PC-9 (cell line): ENCODE measurements around the gene DOCK6. TPM values are rescaled to one million over a fixed set of nuclear protein-coding genes. Genes with fewer than 3 reads are reported as not detected.
A peak's percentile ranks its signal among the peaks of the same experiment; 100 is the strongest.

Experiments used
- BruUV-seq: library from RNA; stranded (reverse); fragments of 400-500 nt; replicated peaks from 2 replicates; lab custom pipeline; 2021; lab: Mats Ljungman, UMichigan
- CTCF ChIA-PET: fragments of 300-600 bp; sonication (Branson Sonifier 250); formaldehyde crosslinking; loops from one replicate; lab custom pipeline; 2022; ENCODE audit warnings: antibody characterized with exemption; lab: Charles Lee
- POLR2A ChIA-PET: fragments of 300-600 bp; sonication (Branson Sonifier 250); formaldehyde crosslinking; loops from one replicate; lab custom pipeline; 2022; ENCODE audit warnings: antibody characterized with exemption; ENCODE audit not compliant: unreplicated experiment; lab: Charles Lee
- DNase-seq, 2 experiments: peaks; one replicate each; pipeline versions ENCODE4 v3.0.0 to v3.0.0-alpha.2; 2015 to 2022; ENCODE audit warnings: mixed read lengths in 1 of 2
- H2AFZ ChIP-seq: fragments of 200-600 bp; sonication (generic); 2 replicates; pipeline ENCODE4 v1.8.1; 2017; ENCODE audit warnings: antibody characterized with exemption
- H3F3A ChIP-seq: fragments of 200-600 bp; sonication (generic); 2 replicates; pipeline ENCODE4 v1.8.1; 2017; ENCODE audit warnings: antibody characterized with exemption, mild to moderate bottlenecking, low read depth; ENCODE audit not compliant: insufficient read depth
- H3K27ac ChIP-seq: fragments of 200-600 bp; sonication (generic); 2 replicates; pipeline ENCODE4 v1.6.1; 2016; ENCODE audit warnings: mixed run types
- H3K27me3 ChIP-seq: fragments of 200-600 bp; sonication (generic); 2 replicates; pipeline ENCODE4 v1.6.1; 2016; ENCODE audit warnings: low read depth, mixed run types; ENCODE audit not compliant: insufficient read depth
- H3K36me3 ChIP-seq: fragments of 200-600 bp; sonication (generic); 2 replicates; pipeline ENCODE4 v1.6.1; 2016; ENCODE audit warnings: low read depth, mixed run types
- H3K4me1 ChIP-seq: fragments of 200-600 bp; sonication (generic); replicated peaks from 2 replicates; pipeline ENCODE4 v1.6.1; 2016; ENCODE audit warnings: mixed run types; ENCODE audit not compliant: insufficient read depth
- H3K4me2 ChIP-seq: fragments of 200-600 bp; sonication (generic); 2 replicates; pipeline ENCODE4 v1.6.1; 2017; ENCODE audit warnings: mixed run types
- H3K4me3 ChIP-seq: fragments of 200-600 bp; sonication (generic); 2 replicates; pipeline ENCODE4 v1.6.1; 2016; ENCODE audit warnings: mixed run types
- H3K79me2 ChIP-seq: fragments of 200-600 bp; sonication (generic); 2 replicates; pipeline ENCODE4 v1.6.1; 2017; ENCODE audit warnings: low read depth, mixed run types
- H3K9me2 ChIP-seq: fragments of 200-600 bp; sonication (generic); 2 replicates; pipeline ENCODE4 v1.8.1; 2017; ENCODE audit warnings: mild to moderate bottlenecking; ENCODE audit not compliant: insufficient read depth
- H3K9me3 ChIP-seq: fragments of 200-600 bp; sonication (generic); 2 replicates; pipeline ENCODE4 v1.8.1; 2016; ENCODE audit warnings: low read depth; ENCODE audit not compliant: insufficient read depth
- H4K20me1 ChIP-seq: fragments of 200-600 bp; sonication (generic); 2 replicates; pipeline ENCODE4 v1.8.1; 2017; ENCODE audit not compliant: insufficient read depth
- CTCF ChIP-seq: fragments of 200-600 bp; sonication (generic); conservative IDR thresholded peaks from 2 replicates; pipeline ENCODE4 v1.6.1; 2017; ENCODE audit warnings: mixed run types, antibody characterized with exemption, mild to moderate bottlenecking, moderate library complexity
- EZH2 ChIP-seq: fragments of 200-600 bp; sonication (generic); IDR thresholded peaks from 2 replicates; pipeline ENCODE4 v1.8.0; 2017; ENCODE audit warnings: antibody characterized with exemption, low read depth
- intact Hi-C: fragments of 100-400 bp; cut with micrococcal nuclease; formaldehyde crosslinking; loops from one replicate; pipeline ENCODE4 v1.10.0; 2022; ENCODE audit not compliant: unreplicated experiment
- total RNA-seq: library from RNA; stranded (reverse); gene quantifications from 2 replicates; pipeline ENCODE4 v1.2.3, GENCODE V29; 2021

Gene DOCK6
- total RNA-seq, 1 experiment from 2014 or later = 32.5 TPM

DNA sequence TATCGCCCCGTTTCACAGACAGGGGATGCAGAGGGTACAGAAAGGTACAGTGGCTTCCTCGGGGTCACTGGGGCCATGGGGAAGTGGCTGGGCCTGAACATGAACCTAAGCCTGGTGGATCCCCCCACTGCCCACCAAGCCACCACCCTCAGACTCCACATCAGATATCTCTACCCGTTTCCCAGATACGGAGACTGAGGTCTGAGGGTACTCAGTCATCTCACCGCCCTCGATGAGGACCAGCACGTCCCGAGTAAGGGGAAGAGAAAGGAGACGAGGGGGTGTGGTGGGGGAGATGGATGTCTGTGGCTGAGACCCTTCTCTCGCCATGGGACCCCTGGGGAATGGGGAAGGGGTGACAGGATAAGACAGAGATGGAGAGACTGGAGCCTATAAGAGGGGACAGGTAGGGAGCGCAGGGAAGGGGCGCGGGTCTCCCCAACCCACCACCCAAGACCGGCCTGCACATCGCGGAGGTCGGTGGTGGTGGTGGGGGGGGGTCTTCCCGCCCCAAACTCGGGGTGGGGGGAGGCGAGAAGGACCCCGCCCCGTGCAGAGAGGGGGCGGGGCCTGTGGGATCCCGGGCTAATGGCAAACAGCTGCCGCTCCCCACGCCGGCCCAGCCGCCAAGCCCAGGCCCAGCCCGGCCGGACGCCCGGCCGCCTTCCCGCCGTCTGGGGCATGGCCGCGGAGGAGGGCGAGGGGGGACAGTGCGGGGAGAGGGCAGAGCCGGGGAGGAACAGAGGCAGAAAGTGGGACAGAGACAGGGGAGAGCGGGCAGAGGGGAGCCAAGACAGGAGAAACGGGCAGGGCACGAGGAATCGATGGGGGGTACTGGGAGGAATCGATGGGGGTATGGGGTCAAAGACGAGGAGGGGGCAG lies 65.7 kb downstream of the DOCK6 start:
- no peaks in the 10 kb centered on the region for H4K20me1 ChIP-seq
- H3K79me2 ChIP-seq = no peaks in the 10 kb centered on the region
- no peak overlapping the region for H3K27ac ChIP-seq
- peaks cover 39% of the 10 kb centered on the region for H3F3A ChIP-seq
- TF ChIP-seq CTCF (no peak), EZH2 (no peak)
- no peaks in the 10 kb centered on the region for H3K9me2 ChIP-seq
- CTCF ChIA-PET = no interaction called here
- peak in 1 of 2 experiments; percentile 28 for DNase-seq
- 0 out of 2 replicates have a peak, but pooled peaks cover 6% of the 10 kb centered on the region for H3K4me1 ChIP-seq
- intact Hi-C loops = loop anchor here (2.0 to 5.0 kb wide), 2 partner anchors 39 to 54 kb away; partner anchors contain the start of gene SPC24
- POLR2A ChIA-PET = no interaction called here
- peak overlapping the region; percentile 94 for H3K4me2 ChIP-seq
- H3K4me3 ChIP-seq = peak overlapping the region; percentile 76
- no peaks in the 10 kb centered on the region for H3K27me3 ChIP-seq
- no peaks in the 10 kb centered on the region for H3K9me3 ChIP-seq
- no peaks in the 10 kb centered on the region for H3K36me3 ChIP-seq
- peak overlapping the region; percentile 89 for H2AFZ ChIP-seq
- BruUV-seq = no TSS peak

DNA sequence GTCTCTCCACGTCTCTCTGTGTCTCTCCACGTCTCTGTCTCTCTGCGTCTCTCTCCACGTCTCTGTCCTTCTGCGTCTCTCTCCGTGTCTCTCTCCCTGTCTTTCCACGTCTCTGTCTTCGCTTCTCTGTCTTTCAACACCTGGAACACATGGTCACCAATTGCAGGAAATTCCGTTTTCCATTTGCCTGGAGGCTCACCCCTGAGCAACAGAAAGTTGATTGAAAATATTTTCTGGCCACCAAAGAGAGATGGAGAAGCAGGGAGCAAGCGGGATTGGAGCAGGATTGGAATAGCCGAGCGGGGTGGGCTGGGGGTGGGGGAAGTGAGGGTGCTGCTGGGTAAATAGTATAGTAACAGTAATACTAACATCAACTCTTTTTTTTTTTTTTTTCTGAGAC lies 66.6 kb downstream of the DOCK6 start:
- BruUV-seq = no TSS peak
- Histone ChIP-seq H3K27me3 (no peaks in the 10 kb centered on the region), H2AFZ (no peak overlapping the region), H3K4me1 (0 out of 2 replicates have a peak, but pooled peaks cover 6% of the 10 kb centered on the region), H3K4me2 (no peak overlapping the region), H3K36me3 (no peaks in the 10 kb centered on the region), H3K27ac (no peak overlapping the region), H3K9me3 (no peaks in the 10 kb centered on the region), H3K9me2 (no peaks in the 10 kb centered on the region), H3K4me3 (no peak overlapping the region), H3K79me2 (no peaks in the 10 kb centered on the region), H3F3A (peaks cover 47% of the 10 kb centered on the region), H4K20me1 (no peaks in the 10 kb centered on the region)
- intact Hi-C loops = loop anchor here (2.0 to 5.0 kb wide), 2 partner anchors 38 to 53 kb away; partner anchors contain the start of gene SPC24
- no peak for TF ChIP-seq CTCF
- TF ChIP-seq EZH2 = no peak
- no peak for DNase-seq
- ChIA-PET POLR2A (no interaction called here), CTCF (no interaction called here)

DNA sequence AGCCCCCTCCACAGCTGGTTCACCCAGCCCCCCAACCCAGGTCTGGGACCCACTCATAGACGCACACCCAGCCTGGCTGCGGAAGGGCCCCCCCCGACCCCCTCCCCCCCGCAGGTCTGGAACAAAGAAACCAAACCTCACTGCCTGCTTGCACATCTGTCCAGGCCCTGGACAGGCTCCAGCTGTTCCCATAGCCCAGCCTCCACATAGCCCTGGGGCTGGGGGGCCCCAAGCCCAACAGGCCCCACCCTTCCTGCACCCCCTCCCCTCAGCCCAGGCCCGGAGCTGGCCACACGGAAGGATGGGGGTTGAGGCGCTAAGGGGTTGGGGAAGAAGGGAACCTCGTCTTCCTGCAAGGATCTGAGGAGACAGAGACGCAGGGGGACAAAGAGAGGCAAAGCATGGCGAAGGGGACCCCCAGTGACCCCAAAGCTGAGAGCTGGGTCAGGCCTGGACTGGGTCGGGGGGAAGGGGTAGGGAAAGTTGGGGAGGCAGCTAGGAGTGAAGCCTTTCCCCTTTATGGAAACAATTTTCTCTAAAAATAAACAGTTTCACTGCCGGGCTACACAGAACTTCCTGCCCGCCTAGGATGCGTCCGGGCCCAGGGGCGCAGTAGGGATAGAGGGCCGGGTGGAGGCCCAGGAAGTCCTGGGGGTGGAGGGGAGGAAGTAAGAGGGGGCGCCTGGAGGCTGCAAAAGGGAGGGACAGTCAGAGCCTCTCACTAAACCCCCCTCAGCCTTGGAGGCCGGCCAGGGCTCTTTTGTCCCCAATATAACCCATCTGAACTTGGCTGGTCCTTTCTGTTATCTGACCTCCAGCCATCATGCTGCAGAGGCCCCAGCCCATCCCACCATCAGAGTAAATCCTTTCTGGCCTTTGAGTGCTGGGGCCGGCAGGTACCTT lies 67.4 kb downstream of the DOCK6 start:
- Histone ChIP-seq H3K4me2 (no peak overlapping the region), H2AFZ (no peak overlapping the region), H4K20me1 (no peaks in the 10 kb centered on the region), H3K79me2 (no peaks in the 10 kb centered on the region), H3K9me3 (no peaks in the 10 kb centered on the region), H3F3A (peaks cover 47% of the 10 kb centered on the region), H3K4me3 (no peak overlapping the region), H3K27me3 (no peaks in the 10 kb centered on the region), H3K4me1 (0 out of 2 replicates have a peak, but pooled peaks cover 6% of the 10 kb centered on the region), H3K27ac (no peak overlapping the region), H3K9me2 (no peaks in the 10 kb centered on the region), H3K36me3 (no peaks in the 10 kb centered on the region)
- no TSS peak for BruUV-seq
- intact Hi-C loops = loop anchor here (5.0 kb wide), 1 partner anchor 38 kb away; the partner anchor contains the start of gene SPC24
- ChIA-PET CTCF (no interaction called here), POLR2A (no interaction called here)
- TF ChIP-seq CTCF (no peak), EZH2 (no peak)
- no peak for DNase-seq
